OCI-LY7 (cell line): ENCODE measurements around the gene MAP3K14.

Experiments
- CTCF ChIP-seq: fragments of 200-600 bp; sonication (generic); conservative IDR thresholded peaks from 2 replicates; pipeline ENCODE4 v1.5.1; 2014; ENCODE audit warnings: mild to moderate bottlenecking, antibody characterized with exemption, low read length, moderate library complexity, mixed read lengths
- EZH2phosphoT487 ChIP-seq: fragments of 200-600 bp; sonication (generic); IDR thresholded peaks from 2 replicates; pipeline ENCODE4 v1.6.1; 2018; ENCODE audit warnings: low read depth, borderline replicate concordance, mild to moderate bottlenecking, mixed run types, antibody characterized with exemption, low read length, moderate library complexity, mixed read lengths

- TF ChIP-seq CTCF, result no peak
- TF ChIP-seq EZH2phosphoT487, result no peak
Measured at GRCh38 chr17:45309400-45309799, 7.4 kb downstream of the MAP3K14 start.
